AG04450 (cell line): ENCODE data around the gene KRTAP13-1. TPM values are rescaled to one million over a fixed set of nuclear protein-coding genes. Genes with fewer than 3 reads are reported as not detected.

Experiments
- CTCF ChIA-PET: fragments of 300-600, 350-600 bp; formaldehyde crosslinking; extraction: SDS; loops from one replicate; lab custom pipeline; 2022; ENCODE audit warnings: antibody characterized with exemption, inconsistent platforms; lab: Charles Lee
- POLR2A ChIA-PET: fragments of 350-600 bp; formaldehyde crosslinking; extraction: SDS; loops from one replicate; lab custom pipeline; 2021; ENCODE audit warnings: antibody characterized with exemption, inconsistent platforms; lab: Yijun Ruan, JAX
- DNase-seq: peaks from one replicate; pipeline ENCODE4 v3.0.0-alpha.2; 2011; ENCODE audit warnings: low read depth, low spot score
- H3K27ac ChIP-seq: one replicate; pipeline ENCODE4 v1.5.1; 2012; ENCODE audit warnings: low read depth, low read length, control low read depth
- H3K27me3 ChIP-seq: one replicate; pipeline ENCODE4 v1.6.0; 2012; ENCODE audit warnings: low read length; ENCODE audit not compliant: control insufficient read depth, insufficient read depth
- H3K4me3 ChIP-seq: 2 replicates; pipeline ENCODE4 v1.5.1; 2011; ENCODE audit warnings: mild to moderate bottlenecking, low read depth, low read length, control low read depth
- H3K9me3 ChIP-seq: 2 replicates; pipeline ENCODE4 v1.5.1; 2012; ENCODE audit warnings: low read length; ENCODE audit not compliant: control insufficient read depth, insufficient read depth
- CTCF ChIP-seq: IDR thresholded peaks from 2 replicates; pipeline ENCODE4 v1.5.1; 2011; ENCODE audit warnings: low read depth, low read length, control low read depth, inconsistent platforms
- polyA plus RNA-seq: library from polyadenylated mRNA; depleted of rRNA; stranded (reverse); fragments of >200 nt; gene quantifications from 2 replicates; pipeline ENCODE4 v1.2.3, GENCODE V29; 2011

KRTAP13-1 gene
- polyA plus RNA-seq, 1 experiment, result not detected

DNA sequence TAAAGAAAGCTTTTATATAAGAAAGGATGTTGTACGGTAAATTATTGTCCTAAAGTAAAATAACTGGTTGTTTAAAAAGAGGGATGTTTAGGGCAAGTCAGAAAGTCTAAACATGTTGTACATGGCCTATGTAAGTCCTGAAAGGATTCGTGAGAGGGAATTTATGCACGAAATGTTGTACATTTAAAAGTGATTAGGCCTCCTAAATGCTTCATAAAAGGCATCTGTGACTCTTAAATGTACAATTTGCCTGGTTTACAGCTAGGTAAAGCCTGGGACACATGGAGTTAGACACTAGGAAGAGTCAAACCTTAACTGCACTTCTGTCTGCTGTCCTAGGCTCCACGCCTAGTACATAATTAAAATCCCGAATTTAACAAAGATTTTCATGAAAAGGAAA lies 20.2 kb downstream of the KRTAP13-1 start:
- CTCF ChIA-PET, result no interaction called here
- Histone ChIP-seq H3K4me3 (no peak overlapping the region), H3K9me3 (peaks cover 19% of the 10 kb centered on the region), H3K27me3 (no peaks in the 10 kb centered on the region), H3K27ac (no peak overlapping the region)
- POLR2A ChIA-PET, result no interaction called here
- TF ChIP-seq CTCF, result no peak
- no peak for DNase-seq

- ChIA-PET CTCF (no interaction called here), POLR2A (no interaction called here)
- Histone ChIP-seq H3K9me3 (peaks cover 20% of the 10 kb centered on the region), H3K27me3 (no peaks in the 10 kb centered on the region), H3K27ac (no peak within 1 kb of the TSS), H3K4me3 (no peak within 1 kb of the TSS)
- TF ChIP-seq CTCF, result no peak
- DNase-seq, result no peak
Observed at GRCh38 chr21:30425826-30426225, 30.0 kb downstream of the KRTAP13-1 start, which contains the start of gene KRTAP13-3. KRTAP13-3 (minus strand) TSS chr21:30425926; CDS start chr21:30425912, 14 bp downstream.

DNA sequence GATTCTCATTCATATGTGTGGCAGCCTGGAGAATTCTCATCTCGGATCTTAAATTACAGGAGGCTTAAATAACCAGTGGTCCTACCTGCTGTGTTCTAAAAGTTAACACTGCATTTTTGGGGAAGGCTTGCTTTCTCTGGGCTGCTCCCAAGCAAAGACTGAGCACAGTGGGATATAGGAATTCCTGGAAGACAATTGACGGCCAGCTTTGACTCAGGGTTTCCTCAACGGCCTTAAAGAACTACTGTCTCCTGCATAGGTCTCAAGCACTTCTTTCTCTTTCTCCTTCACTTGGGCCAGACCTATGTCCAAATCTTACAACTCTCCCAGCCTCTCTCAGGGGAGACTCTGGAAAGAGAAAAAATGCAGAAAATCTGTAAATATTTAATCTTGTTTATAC lies 30.9 kb downstream of the KRTAP13-1 start:
- no peak for TF ChIP-seq CTCF
- H3K27me3 ChIP-seq, result no peaks in the 10 kb centered on the region
- ChIA-PET CTCF (no interaction called here), POLR2A (no interaction called here)
- no peak for DNase-seq
- H3K4me3 ChIP-seq, result no peak overlapping the region
- H3K9me3 ChIP-seq, result peaks cover 18% of the 10 kb centered on the region
- no peak overlapping the region for H3K27ac ChIP-seq

GRCh38 chr21:30430170-30430655 lies 34.4 kb downstream of the KRTAP13-1 start, which contains the start of gene KRTAP13-4:
KRTAP13-4 (plus strand) TSS chr21:30430220; CDS start chr21:30430276, 56 bp downstream.
- Histone ChIP-seq H3K27ac (no peak within 1 kb of the TSS), H3K9me3 (peaks cover 20% of the 10 kb centered on the region), H3K27me3 (no peaks in the 10 kb centered on the region), H3K4me3 (no peak within 1 kb of the TSS)
- ChIA-PET CTCF (no interaction called here), POLR2A (no interaction called here)
- no peak for TF ChIP-seq CTCF
- DNase-seq, result no peak

- no peaks in the 10 kb centered on the region for H3K27me3 ChIP-seq
- no peak overlapping the region for H3K27ac ChIP-seq
- POLR2A ChIA-PET, result no interaction called here
- H3K4me3 ChIP-seq, result no peak overlapping the region
- no peak for TF ChIP-seq CTCF
- H3K9me3 ChIP-seq, result peaks cover 12% of the 10 kb centered on the region
- CTCF ChIA-PET, result no interaction called here
- DNase-seq, result no peak
Observed at GRCh38 chr21:30434033-30434631, 38.3 kb downstream of the KRTAP13-1 start.
